GM23338 (cell line): ENCODE data around the gene NUB1. TPM values are rescaled to one million over a fixed set of nuclear protein-coding genes. Genes with fewer than 3 reads are reported as not detected.

Experiments
- ATAC-seq: fragments of 200-7000 bp; cut with Tn5 transposase; 3 replicates; pipeline ENCODE4 v1.9.1; 2020
- DNase-seq: peaks from one replicate; pipeline ENCODE4 v3.0.0-alpha.2; 2015; ENCODE audit warnings: low spot score
- H2AFZ ChIP-seq: fragments of 200-600 bp; sonication (generic); 2 replicates; pipeline ENCODE4 v1.8.0; 2016; ENCODE audit warnings: antibody characterized with exemption, mild to moderate bottlenecking, moderate library complexity
- H3F3A ChIP-seq: fragments of 200-600 bp; sonication (generic); replicated peaks from 2 replicates; pipeline ENCODE4 v1.8.0; 2017; ENCODE audit warnings: antibody characterized with exemption, mixed run types, low read depth
- H3K27ac ChIP-seq: fragments of 200-600 bp; sonication (generic); 2 replicates; pipeline ENCODE4 v1.6.1; 2016; ENCODE audit warnings: low read depth
- H3K27me3 ChIP-seq: fragments of 200-600 bp; sonication (generic); 2 replicates; pipeline ENCODE4 v1.8.0; 2016; ENCODE audit warnings: mild to moderate bottlenecking, mixed run types, moderate library complexity; ENCODE audit not compliant: insufficient read depth
- H3K36me3 ChIP-seq: fragments of 200-600 bp; sonication (generic); 2 replicates; pipeline ENCODE4 v1.8.0; 2016; ENCODE audit warnings: mild to moderate bottlenecking; ENCODE audit not compliant: insufficient read depth
- H3K4me1 ChIP-seq: fragments of 200-600 bp; sonication (generic); 2 replicates; pipeline ENCODE4 v1.8.0; 2016; ENCODE audit warnings: mild to moderate bottlenecking, moderate library complexity; ENCODE audit not compliant: insufficient read depth
- H3K4me2 ChIP-seq: fragments of 200-600 bp; sonication (generic); 2 replicates; pipeline ENCODE4 v1.7.1; 2017; ENCODE audit warnings: mixed run types
- H3K4me3 ChIP-seq: fragments of 200-600 bp; sonication (generic); 2 replicates; pipeline ENCODE4 v1.6.1; 2016; ENCODE audit warnings: mixed run types
- H3K79me2 ChIP-seq: fragments of 200-600 bp; sonication (generic); replicated peaks from 2 replicates; pipeline ENCODE4 v1.8.0; 2017; ENCODE audit warnings: mild to moderate bottlenecking; ENCODE audit not compliant: insufficient read depth
- H3K9me2 ChIP-seq: fragments of 200-600 bp; sonication (generic); 2 replicates; pipeline ENCODE4 v1.8.0; 2017; ENCODE audit not compliant: insufficient read depth
- H4K20me1 ChIP-seq: fragments of 200-600 bp; sonication (generic); replicated peaks from 2 replicates; pipeline ENCODE4 v1.8.0; 2017; ENCODE audit warnings: mild to moderate bottlenecking; ENCODE audit not compliant: insufficient read depth
- H3K27ac Mint-ChIP-seq: 2 replicates; pipeline ENCODE4 v1.8.0; 2020; ENCODE audit warnings: inconsistent platforms, mild to moderate bottlenecking, moderate library complexity, mixed read lengths
- H3K27me3 Mint-ChIP-seq: 3 replicates; pipeline ENCODE4 v1.8.0; 2022; ENCODE audit warnings: low read depth, mild to moderate bottlenecking, moderate library complexity, mixed read lengths, inconsistent platforms; ENCODE audit not compliant: insufficient read depth, poor library complexity
- H3K36me3 Mint-ChIP-seq: 3 replicates; pipeline ENCODE4 v1.8.0; 2021; ENCODE audit warnings: low read depth, mild to moderate bottlenecking, inconsistent platforms, moderate library complexity, mixed read lengths
- H3K4me1 Mint-ChIP-seq: 3 replicates; pipeline ENCODE4 v1.8.0; 2020; ENCODE audit warnings: mild to moderate bottlenecking, inconsistent platforms, mixed read lengths
- H3K4me3 Mint-ChIP-seq: 3 replicates; pipeline ENCODE4 v1.8.0; 2021; ENCODE audit warnings: moderate library complexity, mild to moderate bottlenecking, inconsistent platforms, mixed read lengths
- H3K9me3 Mint-ChIP-seq: 3 replicates; pipeline ENCODE4 v1.8.0; 2020; ENCODE audit warnings: moderate library complexity, mild to moderate bottlenecking, inconsistent platforms, mixed read lengths
- CREB1 ChIP-seq: fragments of 250-450 bp; sonication (Bioruptor Pico); IDR thresholded peaks from 2 replicates; pipeline ENCODE4 v1.5.0; 2020; ENCODE audit warnings: low read depth, mild to moderate bottlenecking, moderate library complexity
- EZH2 ChIP-seq: fragments of 200-600 bp; sonication (generic); IDR thresholded peaks from one replicate; pipeline ENCODE4 v1.8.0; 2017; ENCODE audit warnings: antibody characterized with exemption, mild to moderate bottlenecking, low read depth; ENCODE audit not compliant: unreplicated experiment
- EZH2phosphoT487 ChIP-seq: fragments of 200-600 bp; sonication (generic); IDR thresholded peaks from one replicate; pipeline ENCODE4 v1.8.1; 2018; ENCODE audit warnings: antibody characterized with exemption; ENCODE audit not compliant: unreplicated experiment
- JUNB ChIP-seq: IDR thresholded peaks from one replicate; pipeline ENCODE4 v1.6.1; 2016; ENCODE audit warnings: antibody characterized with exemption; ENCODE audit not compliant: unreplicated experiment
- NANOG ChIP-seq: IDR thresholded peaks from 2 replicates; pipeline ENCODE4 v1.6.1; 2016; ENCODE audit warnings: antibody characterized with exemption, borderline replicate concordance
- POLR2AphosphoS5 ChIP-seq: IDR thresholded peaks from 2 replicates; pipeline ENCODE4 v1.6.1; 2016; ENCODE audit warnings: antibody characterized with exemption, low read depth
- STAT1 ChIP-seq: IDR thresholded peaks from one replicate; pipeline ENCODE4 v1.6.1; 2016; ENCODE audit warnings: antibody characterized with exemption; ENCODE audit not compliant: unreplicated experiment
- ZNF114 ChIP-seq: fragments of 250-450 bp; sonication (Bioruptor Pico); IDR thresholded peaks from 2 replicates; pipeline ENCODE4 v1.5.0; 2020; ENCODE audit warnings: mild to moderate bottlenecking, moderate library complexity
- ZNF331 ChIP-seq: fragments of 250-450 bp; sonication (Bioruptor Pico); IDR thresholded peaks from 2 replicates; pipeline ENCODE4 v1.5.0; 2020; ENCODE audit warnings: low read depth, mild to moderate bottlenecking, moderate library complexity
- polyA plus RNA-seq: library from polyadenylated mRNA; unstranded; fragments of >200 nt; fragmentation: Nextera tagmentation; extraction: Ambion mirVana; gene quantifications from 2 replicates; pipeline ENCODE4 v1.2.1, GENCODE V29; 2016
- total RNA-seq: library from RNA; depleted of rRNA; stranded (reverse); fragments of >200 nt; shearing (Covaris generic); gene quantifications from 2 replicates; pipeline ENCODE4 v1.2.3, GENCODE V29; 2014
- TF ChIP-seq, protein P1 (sequence below): fragments of 250-450 bp; sonication (Bioruptor Pico); IDR thresholded peaks from 2 replicates; pipeline ENCODE4 v1.5.0; 2020; ENCODE audit warnings: mild to moderate bottlenecking, moderate library complexity
- TF ChIP-seq, protein P2 (sequence below): IDR thresholded peaks from 2 replicates; pipeline ENCODE4 v1.6.1; 2016; ENCODE audit warnings: antibody characterized with exemption
- TF ChIP-seq, protein P3 (sequence below), 2 experiments: fragments of 200-600 bp in 1 of 2; sonication (generic) in 1 of 2; conservative IDR thresholded peaks; 2 replicates each; pipeline versions ENCODE4 v1.5.1 to v1.6.1; 2016 to 2017; ENCODE audit warnings: antibody characterized with exemption in 2 of 2, low read depth in 2 of 2, mild to moderate bottlenecking in 2 of 2, moderate library complexity in 1 of 2

NUB1 gene
- total and polyA plus RNA-seq, 2 experiments from 2014 or later: 31.8 to 42.3 TPM

DNA sequence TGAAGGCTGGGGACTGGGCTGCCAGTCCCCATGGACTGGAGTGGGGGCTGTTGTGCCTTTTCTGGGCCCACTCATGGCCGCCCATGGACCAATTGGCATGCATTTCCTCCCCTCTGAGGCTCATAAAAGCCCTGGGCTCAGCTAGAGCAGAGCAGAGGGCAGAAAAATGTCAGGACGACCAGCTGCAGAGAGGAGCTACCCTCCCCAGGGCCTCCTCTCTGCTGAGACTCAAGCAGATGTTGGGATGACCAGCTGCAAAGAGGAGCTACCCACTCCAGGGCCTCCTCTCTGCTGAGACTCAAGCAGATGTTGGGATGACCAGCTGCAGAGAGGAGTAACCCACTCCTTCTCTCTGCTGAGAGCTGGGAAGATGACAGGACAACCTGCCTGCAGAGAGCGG lies 20.3 kb upstream of the NUB1 start:
- DNase-seq (no peak), ATAC-seq (no peak)
- peaks cover 4% of the 10 kb centered on the region for H3K27me3 Mint-ChIP-seq

DNA sequence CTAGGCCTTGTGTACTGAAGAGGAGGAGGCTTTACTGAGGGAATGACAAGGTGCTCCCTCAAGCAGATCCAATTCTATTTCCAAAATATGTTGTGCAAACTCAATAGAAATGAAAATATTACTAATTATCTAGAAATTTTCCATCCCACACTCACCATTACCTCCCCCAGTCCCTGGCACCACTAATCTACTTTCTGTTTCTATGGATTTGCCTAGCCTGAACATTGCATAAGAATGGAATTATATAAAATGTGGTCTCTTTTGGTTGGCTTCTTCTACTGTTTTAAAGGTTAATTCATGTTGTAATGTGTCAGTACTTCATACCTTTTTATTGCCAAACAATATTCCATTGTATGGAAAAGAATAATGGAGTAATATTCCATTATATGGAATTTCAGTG lies 18.7 kb upstream of the NUB1 start:
- no peak overlapping the region for H3K4me3 ChIP-seq
- H3K36me3 Mint-ChIP-seq: peaks cover 5% of the 10 kb centered on the region; the same call in 2 of the 3 replicates
- H3K27ac Mint-ChIP-seq: no peak overlapping the region
- H3K4me2 ChIP-seq: no peak overlapping the region
- H3K27me3 ChIP-seq: no peaks in the 10 kb centered on the region
- no peak for DNase-seq
- no peak overlapping the region for H2AFZ ChIP-seq
- peaks cover 7% of the 10 kb centered on the region for H3K27me3 Mint-ChIP-seq
- no peaks in the 10 kb centered on the region for H3K4me1 ChIP-seq
- no peaks in the 10 kb centered on the region for H3F3A ChIP-seq
- H4K20me1 ChIP-seq: no peaks in the 10 kb centered on the region
- H3K36me3 ChIP-seq: no peaks in the 10 kb centered on the region
- H3K9me2 ChIP-seq: no peaks in the 10 kb centered on the region
- no peak overlapping the region for H3K4me3 Mint-ChIP-seq
- H3K79me2 ChIP-seq: no peaks in the 10 kb centered on the region
- H3K27ac ChIP-seq: no peak overlapping the region
- H3K4me1 Mint-ChIP-seq: peaks cover 2% of the 10 kb centered on the region; the same call in 1 of the 3 replicates
- H3K9me3 Mint-ChIP-seq: peaks cover 48% of the 10 kb centered on the region
- ATAC-seq: no peak
- TF ChIP-seq, protein P1, sequence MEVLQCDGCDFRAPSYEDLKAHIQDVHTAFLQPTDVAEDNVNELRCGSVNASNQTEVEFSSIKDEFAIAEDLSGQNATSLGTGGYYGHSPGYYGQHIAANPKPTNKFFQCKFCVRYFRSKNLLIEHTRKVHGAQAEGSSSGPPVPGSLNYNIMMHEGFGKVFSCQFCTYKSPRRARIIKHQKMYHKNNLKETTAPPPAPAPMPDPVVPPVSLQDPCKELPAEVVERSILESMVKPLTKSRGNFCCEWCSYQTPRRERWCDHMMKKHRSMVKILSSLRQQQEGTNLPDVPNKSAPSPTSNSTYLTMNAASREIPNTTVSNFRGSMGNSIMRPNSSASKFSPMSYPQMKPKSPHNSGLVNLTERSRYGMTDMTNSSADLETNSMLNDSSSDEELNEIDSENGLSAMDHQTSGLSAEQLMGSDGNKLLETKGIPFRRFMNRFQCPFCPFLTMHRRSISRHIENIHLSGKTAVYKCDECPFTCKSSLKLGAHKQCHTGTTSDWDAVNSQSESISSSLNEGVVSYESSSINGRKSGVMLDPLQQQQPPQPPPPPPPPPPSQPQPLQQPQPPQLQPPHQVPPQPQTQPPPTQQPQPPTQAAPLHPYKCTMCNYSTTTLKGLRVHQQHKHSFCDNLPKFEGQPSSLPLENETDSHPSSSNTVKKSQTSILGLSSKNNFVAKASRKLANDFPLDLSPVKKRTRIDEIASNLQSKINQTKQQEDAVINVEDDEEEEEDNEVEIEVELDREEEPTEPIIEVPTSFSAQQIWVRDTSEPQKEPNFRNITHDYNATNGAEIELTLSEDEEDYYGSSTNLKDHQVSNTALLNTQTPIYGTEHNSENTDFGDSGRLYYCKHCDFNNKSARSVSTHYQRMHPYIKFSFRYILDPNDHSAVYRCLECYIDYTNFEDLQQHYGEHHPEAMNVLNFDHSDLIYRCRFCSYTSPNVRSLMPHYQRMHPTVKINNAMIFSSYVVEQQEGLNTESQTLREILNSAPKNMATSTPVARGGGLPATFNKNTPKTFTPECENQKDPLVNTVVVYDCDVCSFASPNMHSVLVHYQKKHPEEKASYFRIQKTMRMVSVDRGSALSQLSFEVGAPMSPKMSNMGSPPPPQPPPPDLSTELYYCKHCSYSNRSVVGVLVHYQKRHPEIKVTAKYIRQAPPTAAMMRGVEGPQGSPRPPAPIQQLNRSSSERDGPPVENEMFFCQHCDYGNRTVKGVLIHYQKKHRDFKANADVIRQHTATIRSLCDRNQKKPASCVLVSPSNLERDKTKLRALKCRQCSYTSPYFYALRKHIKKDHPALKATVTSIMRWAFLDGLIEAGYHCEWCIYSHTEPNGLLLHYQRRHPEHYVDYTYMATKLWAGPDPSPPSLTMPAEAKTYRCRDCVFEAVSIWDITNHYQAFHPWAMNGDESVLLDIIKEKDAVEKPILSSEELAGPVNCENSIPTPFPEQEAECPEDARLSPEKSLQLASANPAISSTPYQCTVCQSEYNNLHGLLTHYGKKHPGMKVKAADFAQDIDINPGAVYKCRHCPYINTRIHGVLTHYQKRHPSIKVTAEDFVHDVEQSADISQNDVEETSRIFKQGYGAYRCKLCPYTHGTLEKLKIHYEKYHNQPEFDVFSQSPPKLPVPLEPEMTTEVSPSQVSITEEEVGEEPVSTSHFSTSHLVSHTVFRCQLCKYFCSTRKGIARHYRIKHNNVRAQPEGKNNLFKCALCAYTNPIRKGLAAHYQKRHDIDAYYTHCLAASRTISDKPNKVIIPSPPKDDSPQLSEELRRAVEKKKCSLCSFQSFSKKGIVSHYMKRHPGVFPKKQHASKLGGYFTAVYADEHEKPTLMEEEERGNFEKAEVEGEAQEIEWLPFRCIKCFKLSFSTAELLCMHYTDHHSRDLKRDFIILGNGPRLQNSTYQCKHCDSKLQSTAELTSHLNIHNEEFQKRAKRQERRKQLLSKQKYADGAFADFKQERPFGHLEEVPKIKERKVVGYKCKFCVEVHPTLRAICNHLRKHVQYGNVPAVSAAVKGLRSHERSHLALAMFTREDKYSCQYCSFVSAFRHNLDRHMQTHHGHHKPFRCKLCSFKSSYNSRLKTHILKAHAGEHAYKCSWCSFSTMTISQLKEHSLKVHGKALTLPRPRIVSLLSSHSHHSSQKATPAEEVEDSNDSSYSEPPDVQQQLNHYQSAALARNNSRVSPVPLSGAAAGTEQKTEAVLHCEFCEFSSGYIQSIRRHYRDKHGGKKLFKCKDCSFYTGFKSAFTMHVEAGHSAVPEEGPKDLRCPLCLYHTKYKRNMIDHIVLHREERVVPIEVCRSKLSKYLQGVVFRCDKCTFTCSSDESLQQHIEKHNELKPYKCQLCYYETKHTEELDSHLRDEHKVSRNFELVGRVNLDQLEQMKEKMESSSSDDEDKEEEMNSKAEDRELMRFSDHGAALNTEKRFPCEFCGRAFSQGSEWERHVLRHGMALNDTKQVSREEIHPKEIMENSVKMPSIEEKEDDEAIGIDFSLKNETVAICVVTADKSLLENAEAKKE (CRISPR knock-in tag): no peak
- TF ChIP-seq, protein P2, sequence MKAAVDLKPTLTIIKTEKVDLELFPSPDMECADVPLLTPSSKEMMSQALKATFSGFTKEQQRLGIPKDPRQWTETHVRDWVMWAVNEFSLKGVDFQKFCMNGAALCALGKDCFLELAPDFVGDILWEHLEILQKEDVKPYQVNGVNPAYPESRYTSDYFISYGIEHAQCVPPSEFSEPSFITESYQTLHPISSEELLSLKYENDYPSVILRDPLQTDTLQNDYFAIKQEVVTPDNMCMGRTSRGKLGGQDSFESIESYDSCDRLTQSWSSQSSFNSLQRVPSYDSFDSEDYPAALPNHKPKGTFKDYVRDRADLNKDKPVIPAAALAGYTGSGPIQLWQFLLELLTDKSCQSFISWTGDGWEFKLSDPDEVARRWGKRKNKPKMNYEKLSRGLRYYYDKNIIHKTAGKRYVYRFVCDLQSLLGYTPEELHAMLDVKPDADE: no peak
- TF ChIP-seq POLR2AphosphoS5: no peak
- TF ChIP-seq CREB1 (CRISPR knock-in tag): no peak
- no peak for TF ChIP-seq STAT1
- TF ChIP-seq ZNF114: no peak
- TF ChIP-seq EZH2phosphoT487: no peak
- no peak for TF ChIP-seq EZH2
- TF ChIP-seq JUNB: no peak
- no peak for TF ChIP-seq ZNF331 (CRISPR knock-in tag)
- no peak for TF ChIP-seq NANOG
- TF ChIP-seq, protein P3, sequence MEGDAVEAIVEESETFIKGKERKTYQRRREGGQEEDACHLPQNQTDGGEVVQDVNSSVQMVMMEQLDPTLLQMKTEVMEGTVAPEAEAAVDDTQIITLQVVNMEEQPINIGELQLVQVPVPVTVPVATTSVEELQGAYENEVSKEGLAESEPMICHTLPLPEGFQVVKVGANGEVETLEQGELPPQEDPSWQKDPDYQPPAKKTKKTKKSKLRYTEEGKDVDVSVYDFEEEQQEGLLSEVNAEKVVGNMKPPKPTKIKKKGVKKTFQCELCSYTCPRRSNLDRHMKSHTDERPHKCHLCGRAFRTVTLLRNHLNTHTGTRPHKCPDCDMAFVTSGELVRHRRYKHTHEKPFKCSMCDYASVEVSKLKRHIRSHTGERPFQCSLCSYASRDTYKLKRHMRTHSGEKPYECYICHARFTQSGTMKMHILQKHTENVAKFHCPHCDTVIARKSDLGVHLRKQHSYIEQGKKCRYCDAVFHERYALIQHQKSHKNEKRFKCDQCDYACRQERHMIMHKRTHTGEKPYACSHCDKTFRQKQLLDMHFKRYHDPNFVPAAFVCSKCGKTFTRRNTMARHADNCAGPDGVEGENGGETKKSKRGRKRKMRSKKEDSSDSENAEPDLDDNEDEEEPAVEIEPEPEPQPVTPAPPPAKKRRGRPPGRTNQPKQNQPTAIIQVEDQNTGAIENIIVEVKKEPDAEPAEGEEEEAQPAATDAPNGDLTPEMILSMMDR (conservative IDR thresholded peaks at IDR 0.05; ENCODE audit: low read depth in 2 of 2): no peak

More for the DNA sequence above, 20.3 kb upstream of the NUB1 start:
- TF ChIP-seq EZH2phosphoT487 (no peak), ZNF114 (no peak), ZNF331 (CRISPR knock-in tag) (no peak), STAT1 (no peak), EZH2 (no peak), NANOG (no peak)
- Histone ChIP-seq H3K4me2 (no peak overlapping the region), H3K36me3 (no peaks in the 10 kb centered on the region), H3K9me2 (no peaks in the 10 kb centered on the region), H3K27me3 (no peaks in the 10 kb centered on the region), H3K27ac (no peak overlapping the region), H4K20me1 (no peaks in the 10 kb centered on the region), H3F3A (no peaks in the 10 kb centered on the region), H3K79me2 (no peaks in the 10 kb centered on the region), H3K4me1 (no peaks in the 10 kb centered on the region), H2AFZ (no peak overlapping the region), H3K4me3 (no peak overlapping the region)
- Mint-ChIP-seq H3K36me3 (peaks cover 5% of the 10 kb centered on the region; the same call in 2 of the 3 replicates), H3K9me3 (peaks cover 42% of the 10 kb centered on the region), H3K4me3 (no peak overlapping the region), H3K27ac (no peak overlapping the region), H3K4me1 (no peaks in the 10 kb centered on the region)
